Astrocyte (in vitro differentiated cells and primary cell): ENCODE measurements around the gene LIPE. TPM values are rescaled to one million over a fixed set of nuclear protein-coding genes. Genes with fewer than 3 reads are reported as not detected.

Experiments
- DNase-seq: peaks from one replicate; pipeline ENCODE4 v3.0.0-alpha.2; 2010; ENCODE audit warnings: low read depth
- FAIRE-seq: peaks from 2 replicates; lab custom pipeline; 2011; peaks lifted over from hg19 to GRCh38; lab: Jason Lieb, UNC
- H2AFZ ChIP-seq: 2 replicates; pipeline ENCODE4 v1.6.0; 2012; ENCODE audit warnings: low read depth, low read length, inconsistent platforms
- H3K27ac ChIP-seq: 2 replicates; pipeline ENCODE4 v1.5.1; 2011; ENCODE audit warnings: low read depth, low read length, inconsistent platforms
- H3K27me3 ChIP-seq: 2 replicates; pipeline ENCODE4 v1.6.0; 2011; ENCODE audit warnings: low read length, inconsistent platforms; ENCODE audit not compliant: insufficient read depth
- H3K36me3 ChIP-seq: 2 replicates; pipeline ENCODE4 v1.5.1; 2011; ENCODE audit warnings: low read length, inconsistent platforms; ENCODE audit not compliant: insufficient read depth
- H3K4me1 ChIP-seq: 2 replicates; pipeline ENCODE4 v1.5.1; 2011; ENCODE audit warnings: low read length, inconsistent platforms; ENCODE audit not compliant: insufficient read depth
- H3K4me2 ChIP-seq: 2 replicates; pipeline ENCODE4 v1.6.0; 2012; ENCODE audit warnings: low read length, inconsistent platforms
- H3K4me3 ChIP-seq: 2 replicates; pipeline ENCODE4 v1.5.1; 2011; ENCODE audit warnings: low read depth, mild to moderate bottlenecking, low read length, inconsistent platforms; ENCODE audit not compliant: insufficient read depth
- H3K79me2 ChIP-seq: 2 replicates; pipeline ENCODE4 v1.6.0; 2012; ENCODE audit warnings: mild to moderate bottlenecking, low read length, inconsistent platforms; ENCODE audit not compliant: insufficient read depth
- H3K9ac ChIP-seq: 2 replicates; pipeline ENCODE4 v1.6.0; 2012; ENCODE audit warnings: mild to moderate bottlenecking, low read length, inconsistent platforms
- H3K9me3 ChIP-seq: 2 replicates; pipeline ENCODE4 v1.5.1; 2012; ENCODE audit warnings: low read depth, mild to moderate bottlenecking, low read length, inconsistent platforms; ENCODE audit not compliant: insufficient read depth
- H4K20me1 ChIP-seq: 2 replicates; pipeline ENCODE4 v1.6.0; 2012; ENCODE audit warnings: low read length, inconsistent platforms; ENCODE audit not compliant: insufficient read depth
- H3K27ac Mint-ChIP-seq: one replicate; pipeline ENCODE4 v1.8.0; 2021; ENCODE audit warnings: mild to moderate bottlenecking, mixed read lengths; ENCODE audit not compliant: unreplicated experiment
- H3K27me3 Mint-ChIP-seq: one replicate; pipeline ENCODE4 v1.8.0; 2021; ENCODE audit warnings: low read depth, mixed read lengths; ENCODE audit not compliant: unreplicated experiment
- H3K36me3 Mint-ChIP-seq: one replicate; pipeline ENCODE4 v1.8.0; 2021; ENCODE audit warnings: low read depth, mixed read lengths; ENCODE audit not compliant: unreplicated experiment
- H3K4me1 Mint-ChIP-seq: one replicate; pipeline ENCODE4 v1.8.0; 2021; ENCODE audit warnings: low read depth, mixed read lengths; ENCODE audit not compliant: unreplicated experiment
- H3K4me3 Mint-ChIP-seq: one replicate; pipeline ENCODE4 v1.8.0; 2021; ENCODE audit warnings: mild to moderate bottlenecking, moderate library complexity, mixed read lengths; ENCODE audit not compliant: unreplicated experiment
- H3K9me3 Mint-ChIP-seq: one replicate; pipeline ENCODE4 v1.8.0; 2021; ENCODE audit warnings: mild to moderate bottlenecking, mixed read lengths; ENCODE audit not compliant: unreplicated experiment
- EZH2 ChIP-seq: IDR thresholded peaks from 2 replicates; pipeline ENCODE4 v1.6.1; 2012; ENCODE audit warnings: mild to moderate bottlenecking, low read length, inconsistent platforms; ENCODE audit not compliant: insufficient read depth
- total RNA-seq: library from RNA; stranded (reverse); gene quantifications from 2 replicates; pipeline ENCODE4 v1.2.1, GENCODE V29; 2021
- TF ChIP-seq, protein P1 (sequence below): IDR thresholded peaks from 2 replicates; pipeline ENCODE4 v1.5.1; 2011; ENCODE audit warnings: low read depth, mild to moderate bottlenecking, inconsistent platforms, low read length, moderate library complexity; ENCODE audit not compliant: insufficient read depth

The LIPE gene
- total RNA-seq, 1 donor from 2014 or later, result 2.0 TPM

DNA sequence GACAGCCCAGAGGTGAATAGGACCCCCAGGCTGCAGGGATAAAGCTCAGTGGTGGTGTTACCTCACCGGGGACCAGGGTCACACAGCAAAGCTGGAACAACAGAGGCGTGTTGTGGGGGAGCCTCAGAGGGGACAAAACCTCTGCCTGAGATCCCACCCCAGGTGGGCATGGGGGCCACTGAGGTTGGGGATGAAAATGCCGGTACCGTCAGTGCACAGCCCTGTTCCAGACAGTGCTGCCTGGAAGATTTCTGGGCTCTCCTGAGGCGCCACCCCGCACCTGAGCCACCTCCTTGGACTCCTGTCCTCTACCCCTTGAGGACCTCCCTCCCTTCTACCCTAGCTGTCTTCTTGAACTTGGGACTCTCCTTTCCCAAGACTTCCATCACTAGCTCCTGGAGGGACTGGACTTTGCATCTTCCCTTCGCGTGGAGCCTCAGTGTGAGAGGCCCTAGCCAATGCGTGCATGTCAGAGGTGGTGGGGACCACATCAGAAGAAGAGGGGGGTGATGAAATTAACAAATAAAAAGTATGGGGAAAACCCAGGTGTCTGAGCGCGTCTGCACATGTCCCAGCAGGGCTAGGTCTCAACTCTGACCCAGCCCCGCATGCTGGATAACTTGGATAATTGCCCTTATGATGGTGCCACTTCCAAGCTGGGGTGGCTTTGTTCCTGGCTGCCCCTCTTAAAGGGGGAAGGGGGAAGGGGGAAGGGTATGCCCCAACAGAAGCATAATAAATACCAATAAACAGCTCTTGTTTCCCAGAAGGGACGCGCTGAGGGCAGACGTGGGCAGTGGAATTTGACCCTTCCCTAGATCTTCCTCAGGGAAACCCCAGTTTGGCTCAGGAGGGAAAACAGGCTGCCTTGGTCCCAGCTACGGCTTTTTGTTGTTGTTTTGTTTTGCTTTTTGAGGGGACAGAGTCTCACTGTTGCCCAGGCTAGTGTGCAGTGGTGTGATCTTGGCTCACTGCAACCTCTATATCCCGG, 48.7 kb downstream of the LIPE start:
- no peak overlapping the region for H3K4me3 Mint-ChIP-seq
- H4K20me1 ChIP-seq, result no peaks in the 10 kb centered on the region
- peaks cover 2% of the 10 kb centered on the region for H3K36me3 ChIP-seq
- H3K27me3 ChIP-seq, result peaks cover 8% of the 10 kb centered on the region
- FAIRE-seq, result no peak
- no peak overlapping the region for H3K4me3 ChIP-seq
- peaks cover 20% of the 10 kb centered on the region for H3K27me3 Mint-ChIP-seq
- no peaks in the 10 kb centered on the region for H3K9me3 Mint-ChIP-seq
- no peaks in the 10 kb centered on the region for H3K79me2 ChIP-seq
- no peak overlapping the region for H3K27ac Mint-ChIP-seq
- no peaks in the 10 kb centered on the region for H3K4me1 ChIP-seq
- H3K4me2 ChIP-seq, result no peak overlapping the region
- no peak overlapping the region for H2AFZ ChIP-seq
- H3K4me1 Mint-ChIP-seq, result no peaks in the 10 kb centered on the region
- H3K9me3 ChIP-seq, result no peaks in the 10 kb centered on the region
- H3K27ac ChIP-seq, result no peak overlapping the region
- no peak for DNase-seq
- peaks cover 13% of the 10 kb centered on the region for H3K36me3 Mint-ChIP-seq
- TF ChIP-seq EZH2, result no peak
- TF ChIP-seq, protein P1, sequence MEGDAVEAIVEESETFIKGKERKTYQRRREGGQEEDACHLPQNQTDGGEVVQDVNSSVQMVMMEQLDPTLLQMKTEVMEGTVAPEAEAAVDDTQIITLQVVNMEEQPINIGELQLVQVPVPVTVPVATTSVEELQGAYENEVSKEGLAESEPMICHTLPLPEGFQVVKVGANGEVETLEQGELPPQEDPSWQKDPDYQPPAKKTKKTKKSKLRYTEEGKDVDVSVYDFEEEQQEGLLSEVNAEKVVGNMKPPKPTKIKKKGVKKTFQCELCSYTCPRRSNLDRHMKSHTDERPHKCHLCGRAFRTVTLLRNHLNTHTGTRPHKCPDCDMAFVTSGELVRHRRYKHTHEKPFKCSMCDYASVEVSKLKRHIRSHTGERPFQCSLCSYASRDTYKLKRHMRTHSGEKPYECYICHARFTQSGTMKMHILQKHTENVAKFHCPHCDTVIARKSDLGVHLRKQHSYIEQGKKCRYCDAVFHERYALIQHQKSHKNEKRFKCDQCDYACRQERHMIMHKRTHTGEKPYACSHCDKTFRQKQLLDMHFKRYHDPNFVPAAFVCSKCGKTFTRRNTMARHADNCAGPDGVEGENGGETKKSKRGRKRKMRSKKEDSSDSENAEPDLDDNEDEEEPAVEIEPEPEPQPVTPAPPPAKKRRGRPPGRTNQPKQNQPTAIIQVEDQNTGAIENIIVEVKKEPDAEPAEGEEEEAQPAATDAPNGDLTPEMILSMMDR, result no peak
- no peak overlapping the region for H3K9ac ChIP-seq

DNA sequence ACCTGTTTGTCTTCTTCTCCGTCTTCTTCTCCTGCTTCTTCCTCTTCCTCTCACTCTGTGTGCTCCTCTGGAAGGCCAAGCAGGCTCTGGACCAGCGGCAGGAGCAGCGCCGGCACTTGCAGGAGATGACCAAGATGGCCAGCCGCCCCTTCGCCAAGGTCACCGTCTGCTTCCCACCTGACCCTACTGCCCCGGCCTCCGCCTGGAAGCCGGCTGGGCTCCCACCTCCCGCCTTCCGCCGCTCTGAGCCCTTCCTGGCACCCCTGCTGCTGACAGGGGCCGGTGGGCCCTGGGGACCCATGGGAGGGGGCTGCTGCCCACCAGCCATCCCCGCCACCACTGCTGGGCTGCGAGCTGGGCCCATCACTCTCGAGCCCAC, 51.0 kb downstream of the LIPE start:
- no peak for DNase-seq
- no peaks in the 10 kb centered on the region for H3K4me1 ChIP-seq
- no peak for TF ChIP-seq EZH2
- TF ChIP-seq, protein P1, result no peak
- H3K4me2 ChIP-seq, result no peak overlapping the region
- no peak overlapping the region for H2AFZ ChIP-seq
- peaks cover 20% of the 10 kb centered on the region for H3K36me3 Mint-ChIP-seq
- H3K9me3 ChIP-seq, result no peaks in the 10 kb centered on the region
- no peak overlapping the region for H3K4me3 ChIP-seq
- H3K9ac ChIP-seq, result no peak overlapping the region
- H3K27ac Mint-ChIP-seq, result no peak overlapping the region
- H3K36me3 ChIP-seq, result peaks cover 2% of the 10 kb centered on the region
- H3K27me3 ChIP-seq, result peaks cover 2% of the 10 kb centered on the region
- H3K79me2 ChIP-seq, result no peaks in the 10 kb centered on the region
- FAIRE-seq, result no peak
- H3K27me3 Mint-ChIP-seq, result peaks cover 4% of the 10 kb centered on the region
- H4K20me1 ChIP-seq, result no peaks in the 10 kb centered on the region
- H3K4me1 Mint-ChIP-seq, result no peaks in the 10 kb centered on the region
- H3K27ac ChIP-seq, result no peak overlapping the region
- H3K9me3 Mint-ChIP-seq, result no peaks in the 10 kb centered on the region
- H3K4me3 Mint-ChIP-seq, result no peak overlapping the region
